ENCODE data around the gene COL4A3. TPM values are rescaled to one million over a fixed set of nuclear protein-coding genes. Genes with fewer than 3 reads are reported as not detected.

The COL4A3 gene
- total and polyA plus RNA-seq, 9 of the 15 experiments (the other 6 are each of a cell fraction or from before 2014, with no cell fraction given): not detected

DNA sequence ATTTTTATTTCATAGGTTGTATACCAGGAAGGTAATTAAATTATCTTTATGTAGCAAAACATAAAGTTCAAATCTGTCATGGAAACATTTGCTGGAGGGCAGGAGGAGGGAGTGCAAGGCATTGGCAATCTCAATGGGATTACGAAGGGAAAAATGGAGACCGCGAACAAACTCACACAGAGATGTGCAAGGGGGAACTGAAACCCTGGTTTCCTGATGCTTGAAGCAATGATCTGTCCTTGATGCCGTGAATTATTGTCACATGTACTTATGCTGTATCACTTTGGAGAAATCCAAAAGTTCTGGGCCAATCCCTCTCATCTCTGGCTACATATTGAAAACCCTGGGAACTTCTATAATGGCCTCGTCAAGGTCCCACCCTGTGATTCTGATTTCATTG lies 95.6 kb downstream of the COL4A3 start:
- Histone ChIP-seq H3K27me3 (ENCODE audit: control insufficient read depth in 2 of 2, insufficient read depth in 2 of 2, low read length in 2 of 2) (peaks cover 0 to 5% of the 10 kb centered on the region in 2 experiments; a peak in 1 of 5 replicates), H3K4me1 (replicated peaks in 1 of 2; ENCODE audit: control insufficient read depth in 2 of 2, insufficient read depth in 2 of 2, low read length in 2 of 2) (no peaks in the 10 kb centered on the region), H3K4me3 (no peak overlapping the region), H3K9ac (ENCODE audit: insufficient read depth in 1 of 2, low read depth in 2 of 2, low read length in 2 of 2) (no peak overlapping the region), H3K27ac (ENCODE audit: extremely low read depth, low read depth, low read length) (no peak overlapping the region), H2AFZ (ENCODE audit: low read depth, low read length) (no peak overlapping the region), H3K4me2 (ENCODE audit: insufficient read depth, low read length) (no peak overlapping the region), H4K20me1 (replicated peaks; ENCODE audit: control insufficient read depth, insufficient read depth, low read length) (no peaks in the 10 kb centered on the region), H3K9me3 (replicated peaks; ENCODE audit: control insufficient read depth, insufficient read depth, low read depth, low read length) (no peaks in the 10 kb centered on the region), H3K9me1 (ENCODE audit: control insufficient read depth, insufficient read depth, low read length) (no peaks in the 10 kb centered on the region), H3K36me3 (ENCODE audit: control insufficient read depth, insufficient read depth, low read length) (no peaks in the 10 kb centered on the region), H3K79me2 (ENCODE audit: control insufficient read depth, insufficient read depth, low read length) (no peaks in the 10 kb centered on the region)
- in situ Hi-C loops (cut with MboI) (no loop called here), intact Hi-C loops (cut with micrococcal nuclease) (no loop called here)
- no peak for DNase-seq (ENCODE audit: extremely low read depth in 1 of 4, low spot score in 3 of 4)
- ChIA-PET CTCF (ENCODE audit: low intra/inter-chr PET ratio) (no interaction called here), POLR2A (no interaction called here)
- FAIRE-seq: no peak
- WGBS (ENCODE audit: insufficient coverage, low coverage, missing lambda C conversion rate): 0% methylated on average over 5 of the region's 5 CpGs
- ATAC-seq: no peak
- no TSS peak for BruUV-seq (replicated peaks)
- no peak for TF ChIP-seq CBX1 (IDR thresholded peaks at IDR 0.05; ENCODE audit: low read depth)
- TF ChIP-seq, protein P1, sequence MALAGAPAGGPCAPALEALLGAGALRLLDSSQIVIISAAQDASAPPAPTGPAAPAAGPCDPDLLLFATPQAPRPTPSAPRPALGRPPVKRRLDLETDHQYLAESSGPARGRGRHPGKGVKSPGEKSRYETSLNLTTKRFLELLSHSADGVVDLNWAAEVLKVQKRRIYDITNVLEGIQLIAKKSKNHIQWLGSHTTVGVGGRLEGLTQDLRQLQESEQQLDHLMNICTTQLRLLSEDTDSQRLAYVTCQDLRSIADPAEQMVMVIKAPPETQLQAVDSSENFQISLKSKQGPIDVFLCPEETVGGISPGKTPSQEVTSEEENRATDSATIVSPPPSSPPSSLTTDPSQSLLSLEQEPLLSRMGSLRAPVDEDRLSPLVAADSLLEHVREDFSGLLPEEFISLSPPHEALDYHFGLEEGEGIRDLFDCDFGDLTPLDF (CRISPR knock-in tag; IDR thresholded peaks at IDR 0.05): no peak
- TF ChIP-seq ZKSCAN8 (CRISPR knock-in tag; IDR thresholded peaks at IDR 0.05): no peak
- TF ChIP-seq PML (IDR thresholded peaks at IDR 0.05; ENCODE audit: low read length): no peak
- no peak for TF ChIP-seq ELF1 (tag; IDR thresholded peaks at IDR 0.05)
- TF ChIP-seq, protein P2, sequence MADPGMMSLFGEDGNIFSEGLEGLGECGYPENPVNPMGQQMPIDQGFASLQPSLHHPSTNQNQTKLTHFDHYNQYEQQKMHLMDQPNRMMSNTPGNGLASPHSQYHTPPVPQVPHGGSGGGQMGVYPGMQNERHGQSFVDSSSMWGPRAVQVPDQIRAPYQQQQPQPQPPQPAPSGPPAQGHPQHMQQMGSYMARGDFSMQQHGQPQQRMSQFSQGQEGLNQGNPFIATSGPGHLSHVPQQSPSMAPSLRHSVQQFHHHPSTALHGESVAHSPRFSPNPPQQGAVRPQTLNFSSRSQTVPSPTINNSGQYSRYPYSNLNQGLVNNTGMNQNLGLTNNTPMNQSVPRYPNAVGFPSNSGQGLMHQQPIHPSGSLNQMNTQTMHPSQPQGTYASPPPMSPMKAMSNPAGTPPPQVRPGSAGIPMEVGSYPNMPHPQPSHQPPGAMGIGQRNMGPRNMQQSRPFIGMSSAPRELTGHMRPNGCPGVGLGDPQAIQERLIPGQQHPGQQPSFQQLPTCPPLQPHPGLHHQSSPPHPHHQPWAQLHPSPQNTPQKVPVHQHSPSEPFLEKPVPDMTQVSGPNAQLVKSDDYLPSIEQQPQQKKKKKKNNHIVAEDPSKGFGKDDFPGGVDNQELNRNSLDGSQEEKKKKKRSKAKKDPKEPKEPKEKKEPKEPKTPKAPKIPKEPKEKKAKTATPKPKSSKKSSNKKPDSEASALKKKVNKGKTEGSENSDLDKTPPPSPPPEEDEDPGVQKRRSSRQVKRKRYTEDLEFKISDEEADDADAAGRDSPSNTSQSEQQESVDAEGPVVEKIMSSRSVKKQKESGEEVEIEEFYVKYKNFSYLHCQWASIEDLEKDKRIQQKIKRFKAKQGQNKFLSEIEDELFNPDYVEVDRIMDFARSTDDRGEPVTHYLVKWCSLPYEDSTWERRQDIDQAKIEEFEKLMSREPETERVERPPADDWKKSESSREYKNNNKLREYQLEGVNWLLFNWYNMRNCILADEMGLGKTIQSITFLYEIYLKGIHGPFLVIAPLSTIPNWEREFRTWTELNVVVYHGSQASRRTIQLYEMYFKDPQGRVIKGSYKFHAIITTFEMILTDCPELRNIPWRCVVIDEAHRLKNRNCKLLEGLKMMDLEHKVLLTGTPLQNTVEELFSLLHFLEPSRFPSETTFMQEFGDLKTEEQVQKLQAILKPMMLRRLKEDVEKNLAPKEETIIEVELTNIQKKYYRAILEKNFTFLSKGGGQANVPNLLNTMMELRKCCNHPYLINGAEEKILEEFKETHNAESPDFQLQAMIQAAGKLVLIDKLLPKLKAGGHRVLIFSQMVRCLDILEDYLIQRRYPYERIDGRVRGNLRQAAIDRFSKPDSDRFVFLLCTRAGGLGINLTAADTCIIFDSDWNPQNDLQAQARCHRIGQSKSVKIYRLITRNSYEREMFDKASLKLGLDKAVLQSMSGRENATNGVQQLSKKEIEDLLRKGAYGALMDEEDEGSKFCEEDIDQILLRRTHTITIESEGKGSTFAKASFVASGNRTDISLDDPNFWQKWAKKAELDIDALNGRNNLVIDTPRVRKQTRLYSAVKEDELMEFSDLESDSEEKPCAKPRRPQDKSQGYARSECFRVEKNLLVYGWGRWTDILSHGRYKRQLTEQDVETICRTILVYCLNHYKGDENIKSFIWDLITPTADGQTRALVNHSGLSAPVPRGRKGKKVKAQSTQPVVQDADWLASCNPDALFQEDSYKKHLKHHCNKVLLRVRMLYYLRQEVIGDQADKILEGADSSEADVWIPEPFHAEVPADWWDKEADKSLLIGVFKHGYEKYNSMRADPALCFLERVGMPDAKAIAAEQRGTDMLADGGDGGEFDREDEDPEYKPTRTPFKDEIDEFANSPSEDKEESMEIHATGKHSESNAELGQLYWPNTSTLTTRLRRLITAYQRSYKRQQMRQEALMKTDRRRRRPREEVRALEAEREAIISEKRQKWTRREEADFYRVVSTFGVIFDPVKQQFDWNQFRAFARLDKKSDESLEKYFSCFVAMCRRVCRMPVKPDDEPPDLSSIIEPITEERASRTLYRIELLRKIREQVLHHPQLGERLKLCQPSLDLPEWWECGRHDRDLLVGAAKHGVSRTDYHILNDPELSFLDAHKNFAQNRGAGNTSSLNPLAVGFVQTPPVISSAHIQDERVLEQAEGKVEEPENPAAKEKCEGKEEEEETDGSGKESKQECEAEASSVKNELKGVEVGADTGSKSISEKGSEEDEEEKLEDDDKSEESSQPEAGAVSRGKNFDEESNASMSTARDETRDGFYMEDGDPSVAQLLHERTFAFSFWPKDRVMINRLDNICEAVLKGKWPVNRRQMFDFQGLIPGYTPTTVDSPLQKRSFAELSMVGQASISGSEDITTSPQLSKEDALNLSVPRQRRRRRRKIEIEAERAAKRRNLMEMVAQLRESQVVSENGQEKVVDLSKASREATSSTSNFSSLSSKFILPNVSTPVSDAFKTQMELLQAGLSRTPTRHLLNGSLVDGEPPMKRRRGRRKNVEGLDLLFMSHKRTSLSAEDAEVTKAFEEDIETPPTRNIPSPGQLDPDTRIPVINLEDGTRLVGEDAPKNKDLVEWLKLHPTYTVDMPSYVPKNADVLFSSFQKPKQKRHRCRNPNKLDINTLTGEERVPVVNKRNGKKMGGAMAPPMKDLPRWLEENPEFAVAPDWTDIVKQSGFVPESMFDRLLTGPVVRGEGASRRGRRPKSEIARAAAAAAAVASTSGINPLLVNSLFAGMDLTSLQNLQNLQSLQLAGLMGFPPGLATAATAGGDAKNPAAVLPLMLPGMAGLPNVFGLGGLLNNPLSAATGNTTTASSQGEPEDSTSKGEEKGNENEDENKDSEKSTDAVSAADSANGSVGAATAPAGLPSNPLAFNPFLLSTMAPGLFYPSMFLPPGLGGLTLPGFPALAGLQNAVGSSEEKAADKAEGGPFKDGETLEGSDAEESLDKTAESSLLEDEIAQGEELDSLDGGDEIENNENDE (IDR thresholded peaks at IDR 0.05; ENCODE audit: low read depth, low read length): no peak

All from K562 (cell line).